H1 (cell line): Measurements from ENCODE around the gene SZT2. TPM values are rescaled to one million over a fixed set of nuclear protein-coding genes. Genes with fewer than 3 reads are reported as not detected.
A peak's percentile ranks its signal among the peaks of the same experiment; 100 is the strongest.

Experiments
- ATF3 ChIP-seq: IDR thresholded peaks from 2 replicates; pipeline ENCODE4 v1.6.1; 2011; ENCODE audit warnings: low read depth, mild to moderate bottlenecking, low read length; ENCODE audit not compliant: insufficient read depth
- BACH1 ChIP-seq: IDR thresholded peaks from 2 replicates; pipeline ENCODE4 v1.6.1; 2012; ENCODE audit warnings: low read length, improper control_type of control experiment
- BRCA1 ChIP-seq: IDR thresholded peaks from 2 replicates; pipeline ENCODE4 v1.6.1; 2012; ENCODE audit warnings: low read depth, low read length, improper control_type of control experiment
- CBX8 ChIP-seq: fragments of 300-800, 300-1000 bp; sonication (generic); IDR thresholded peaks from 2 replicates; pipeline ENCODE4 v1.7.1; 2016; ENCODE audit warnings: low read depth, low read length, borderline replicate concordance
- CEBPB ChIP-seq: IDR thresholded peaks from 2 replicates; pipeline ENCODE4 v1.6.1; 2012; ENCODE audit warnings: low read depth, low read length
- CTBP2 ChIP-seq: IDR thresholded peaks from 2 replicates; pipeline ENCODE4 v1.7.0; 2011; ENCODE audit warnings: borderline replicate concordance, mild to moderate bottlenecking, moderate library complexity, mixed read lengths, low read length; ENCODE audit not compliant: insufficient read depth, insufficient read length
- EGR1 ChIP-seq: IDR thresholded peaks from 2 replicates; pipeline ENCODE4 v1.6.1; 2011; ENCODE audit warnings: low read depth, low read length, borderline replicate concordance
- GTF2F1 ChIP-seq: IDR thresholded peaks from 2 replicates; pipeline ENCODE4 v1.6.1; 2012; ENCODE audit warnings: low read depth, low read length, improper control_type of control experiment, borderline replicate concordance
- NANOG ChIP-seq: IDR thresholded peaks from 2 replicates; pipeline ENCODE4 v1.6.1; 2011; ENCODE audit warnings: low read length, low read depth, mild to moderate bottlenecking, inconsistent platforms; ENCODE audit not compliant: insufficient read depth, poor library complexity, severe bottlenecking
- POU5F1 ChIP-seq: IDR thresholded peaks from 2 replicates; pipeline ENCODE4 v1.6.1; 2011; ENCODE audit warnings: low read depth, mild to moderate bottlenecking, low read length, moderate library complexity
- RAD21 ChIP-seq, 2 experiments: IDR thresholded peaks in 1 of 2; conservative IDR thresholded peaks in 1 of 2; 2 replicates each; pipeline ENCODE4 v1.6.1; 2011; ENCODE audit warnings: low read depth in 2 of 2, low read length in 2 of 2, improper control_type of control experiment in 1 of 2, inconsistent platforms in 1 of 2, mild to moderate bottlenecking in 1 of 2, moderate library complexity in 1 of 2
- RFX5 ChIP-seq: IDR thresholded peaks from 2 replicates; pipeline ENCODE4 v1.6.1; 2011; ENCODE audit warnings: low read depth, low read length, improper control_type of control experiment, borderline replicate concordance
- RNF2 ChIP-seq: fragments of 200-900, 300-1000 bp; sonication (generic); IDR thresholded peaks from 2 replicates; pipeline ENCODE4 v1.7.1; 2016; ENCODE audit warnings: borderline replicate concordance, low read depth, mild to moderate bottlenecking, antibody characterized with exemption, low read length; ENCODE audit not compliant: poor library complexity, severe bottlenecking; ENCODE audit errors: missing control alignments
- SAP30 ChIP-seq: fragments of 300-600 bp; sonication (generic); IDR thresholded peaks from 2 replicates; pipeline ENCODE4 v1.7.1; 2012; ENCODE audit warnings: low read length, moderate library complexity, mild to moderate bottlenecking, inconsistent platforms; ENCODE audit not compliant: insufficient read depth, insufficient replicate concordance
- SIRT6 ChIP-seq: IDR thresholded peaks from one replicate; pipeline ENCODE4 v1.7.1; 2012; ENCODE audit warnings: low read length, inconsistent platforms
- SP2 ChIP-seq: IDR thresholded peaks from 2 replicates; pipeline ENCODE4 v1.6.1; 2012; ENCODE audit warnings: mild to moderate bottlenecking, low read length, inconsistent platforms
- SRF ChIP-seq: IDR thresholded peaks from 2 replicates; pipeline ENCODE4 v1.6.1; 2011; ENCODE audit warnings: mild to moderate bottlenecking, low read depth, low read length, moderate library complexity
- TAF1 ChIP-seq: IDR thresholded peaks from 2 replicates; pipeline ENCODE4 v1.6.1; 2011; ENCODE audit warnings: mild to moderate bottlenecking, low read depth, low read length
- YY1 ChIP-seq: IDR thresholded peaks from 2 replicates; pipeline ENCODE4 v1.6.1; 2011; ENCODE audit warnings: low read depth, mild to moderate bottlenecking, low read length
- ZNF274 ChIP-seq: IDR thresholded peaks from 2 replicates; pipeline ENCODE4 v1.7.0; 2012; ENCODE audit warnings: low read length, borderline replicate concordance; ENCODE audit errors: extremely low read depth
- polyA plus RNA-seq, 7 experiments: library from polyadenylated mRNA; depleted of rRNA in 3 of 7; stranded (reverse) in 5 of 7; unstranded in 2 of 7; fragments of >200 nt in 5 of 7; fragments of 200-250 nt in 2 of 7; gene quantifications; 1 replicate in 5 of 7; 2 replicates in 1 of 7; 4 replicates in 1 of 7; pipeline versions ENCODE4 v1.2.1 to v1.2.3, GENCODE V29; 2011 to 2013; ENCODE audit warnings: missing spikeins in 2 of 7, mixed read lengths in 2 of 7
- total RNA-seq: library from RNA; stranded (reverse); fragmentation: NEBNext Ultra II Directional; extraction: Animal tissue kit (Norgen Biotek cat#: 25700); gene quantifications from 2 replicates; pipeline ENCODE4 v1.2.1, GENCODE V29; 2021
- TF ChIP-seq, protein P1 (sequence below): IDR thresholded peaks from 2 replicates; pipeline ENCODE4 v1.6.1; 2011; ENCODE audit warnings: low read length, improper control_type of control experiment

Gene SZT2
- total and polyA plus RNA-seq, 2 of the 8 experiments (the other 6 are each of a cell fraction or from before 2014, with no cell fraction given): 4.7 to 12.9 TPM

DNA sequence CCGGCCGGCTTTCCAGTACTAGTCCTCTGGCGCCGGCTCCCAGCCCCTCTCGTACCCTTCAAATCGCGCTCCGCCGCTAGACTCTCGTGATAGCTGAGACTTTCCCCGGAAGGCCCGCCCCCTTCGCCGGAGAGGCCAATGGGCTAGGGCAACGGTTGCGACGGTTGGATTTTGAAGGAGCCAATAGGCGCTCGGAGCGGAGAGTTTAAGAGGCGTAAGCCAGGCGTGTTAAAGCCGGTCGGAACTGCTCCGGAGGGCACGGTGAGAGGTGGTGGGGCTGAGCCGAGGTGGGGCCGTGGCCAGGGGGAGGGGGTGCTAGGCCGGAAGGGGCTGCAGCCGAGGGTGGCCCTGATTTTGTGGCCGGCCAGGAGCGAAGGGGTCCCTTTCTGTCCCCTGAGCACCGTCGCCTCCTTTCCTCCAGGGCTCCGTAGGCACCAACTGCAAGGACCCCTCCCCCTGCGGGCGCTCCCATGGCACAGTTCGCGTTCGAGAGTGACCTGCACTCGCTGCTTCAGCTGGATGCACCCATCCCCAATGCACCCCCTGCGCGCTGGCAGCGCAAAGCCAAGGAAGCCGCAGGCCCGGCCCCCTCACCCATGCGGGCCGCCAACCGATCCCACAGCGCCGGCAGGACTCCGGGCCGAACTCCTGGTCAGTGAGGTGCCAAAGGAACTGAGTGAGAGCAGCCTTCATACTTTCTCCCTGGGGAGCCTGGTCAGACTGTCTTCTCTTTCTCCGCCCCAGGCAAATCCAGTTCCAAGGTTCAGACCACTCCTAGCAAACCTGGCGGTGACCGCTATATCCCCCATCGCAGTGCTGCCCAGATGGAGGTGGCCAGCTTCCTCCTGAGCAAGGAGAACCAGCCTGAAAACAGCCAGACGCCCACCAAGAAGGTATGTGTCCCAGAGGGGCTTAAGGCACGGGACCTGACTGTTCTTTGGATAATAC is 30.7 kb upstream of the SZT2 start, which contains the start of gene CDC20 (continued):
- TF ChIP-seq ATF3 (no peak), BRCA1 (peak; percentile 94), RNF2 (no peak), ZNF274 (no peak), SIRT6 (no peak), EGR1 (no peak), YY1 (no peak), NANOG (no peak), SAP30 (no peak), RAD21 (IDR thresholded peaks at IDR 0.05 in 1 of 2, conservative IDR thresholded peaks at IDR 0.05 in 1 of 2; ENCODE audit: low read depth in 2 of 2, low read length in 2 of 2) (no peak), RFX5 (no peak), CBX8 (no peak), SP2 (peak; percentile 25; the same call in 1 of the 2 replicates), GTF2F1 (no peak), POU5F1 (no peak), TAF1 (peak; percentile 73; the same call in 1 of the 2 replicates), SRF (no peak), CTBP2 (no peak), BACH1 (no peak), CEBPB (no peak)
- TF ChIP-seq, protein P1, sequence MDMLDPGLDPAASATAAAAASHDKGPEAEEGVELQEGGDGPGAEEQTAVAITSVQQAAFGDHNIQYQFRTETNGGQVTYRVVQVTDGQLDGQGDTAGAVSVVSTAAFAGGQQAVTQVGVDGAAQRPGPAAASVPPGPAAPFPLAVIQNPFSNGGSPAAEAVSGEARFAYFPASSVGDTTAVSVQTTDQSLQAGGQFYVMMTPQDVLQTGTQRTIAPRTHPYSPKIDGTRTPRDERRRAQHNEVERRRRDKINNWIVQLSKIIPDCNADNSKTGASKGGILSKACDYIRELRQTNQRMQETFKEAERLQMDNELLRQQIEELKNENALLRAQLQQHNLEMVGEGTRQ: no peak
